ENCODE data around the gene GLTP. TPM values are rescaled to one million over a fixed set of nuclear protein-coding genes. Genes with fewer than 3 reads are reported as not detected.

Gene GLTP
- total RNA-seq, 1 experiment from 2014 or later, result 25.8 TPM

GRCh38 chr12:109818253-109818652, 62.1 kb downstream of the GLTP start:
- no peaks in the 10 kb centered on the region for H3K36me3 Mint-ChIP-seq
- no peak overlapping the region for H3K27ac Mint-ChIP-seq
- TF ChIP-seq SMAD4 (CRISPR knock-in tag; IDR thresholded peaks at IDR 0.05), result no peak
- TF ChIP-seq, protein P1, sequence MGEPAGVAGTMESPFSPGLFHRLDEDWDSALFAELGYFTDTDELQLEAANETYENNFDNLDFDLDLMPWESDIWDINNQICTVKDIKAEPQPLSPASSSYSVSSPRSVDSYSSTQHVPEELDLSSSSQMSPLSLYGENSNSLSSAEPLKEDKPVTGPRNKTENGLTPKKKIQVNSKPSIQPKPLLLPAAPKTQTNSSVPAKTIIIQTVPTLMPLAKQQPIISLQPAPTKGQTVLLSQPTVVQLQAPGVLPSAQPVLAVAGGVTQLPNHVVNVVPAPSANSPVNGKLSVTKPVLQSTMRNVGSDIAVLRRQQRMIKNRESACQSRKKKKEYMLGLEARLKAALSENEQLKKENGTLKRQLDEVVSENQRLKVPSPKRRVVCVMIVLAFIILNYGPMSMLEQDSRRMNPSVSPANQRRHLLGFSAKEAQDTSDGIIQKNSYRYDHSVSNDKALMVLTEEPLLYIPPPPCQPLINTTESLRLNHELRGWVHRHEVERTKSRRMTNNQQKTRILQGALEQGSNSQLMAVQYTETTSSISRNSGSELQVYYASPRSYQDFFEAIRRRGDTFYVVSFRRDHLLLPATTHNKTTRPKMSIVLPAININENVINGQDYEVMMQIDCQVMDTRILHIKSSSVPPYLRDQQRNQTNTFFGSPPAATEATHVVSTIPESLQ (CRISPR knock-in tag; IDR thresholded peaks at IDR 0.05), result no peak
- TF ChIP-seq CREM (CRISPR knock-in tag; IDR thresholded peaks at IDR 0.05), result no peak
- TF ChIP-seq, protein P2, sequence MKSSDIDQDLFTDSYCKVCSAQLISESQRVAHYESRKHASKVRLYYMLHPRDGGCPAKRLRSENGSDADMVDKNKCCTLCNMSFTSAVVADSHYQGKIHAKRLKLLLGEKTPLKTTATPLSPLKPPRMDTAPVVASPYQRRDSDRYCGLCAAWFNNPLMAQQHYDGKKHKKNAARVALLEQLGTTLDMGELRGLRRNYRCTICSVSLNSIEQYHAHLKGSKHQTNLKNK (CRISPR knock-in tag; IDR thresholded peaks at IDR 0.05), result no peak
- TF ChIP-seq, protein P3, sequence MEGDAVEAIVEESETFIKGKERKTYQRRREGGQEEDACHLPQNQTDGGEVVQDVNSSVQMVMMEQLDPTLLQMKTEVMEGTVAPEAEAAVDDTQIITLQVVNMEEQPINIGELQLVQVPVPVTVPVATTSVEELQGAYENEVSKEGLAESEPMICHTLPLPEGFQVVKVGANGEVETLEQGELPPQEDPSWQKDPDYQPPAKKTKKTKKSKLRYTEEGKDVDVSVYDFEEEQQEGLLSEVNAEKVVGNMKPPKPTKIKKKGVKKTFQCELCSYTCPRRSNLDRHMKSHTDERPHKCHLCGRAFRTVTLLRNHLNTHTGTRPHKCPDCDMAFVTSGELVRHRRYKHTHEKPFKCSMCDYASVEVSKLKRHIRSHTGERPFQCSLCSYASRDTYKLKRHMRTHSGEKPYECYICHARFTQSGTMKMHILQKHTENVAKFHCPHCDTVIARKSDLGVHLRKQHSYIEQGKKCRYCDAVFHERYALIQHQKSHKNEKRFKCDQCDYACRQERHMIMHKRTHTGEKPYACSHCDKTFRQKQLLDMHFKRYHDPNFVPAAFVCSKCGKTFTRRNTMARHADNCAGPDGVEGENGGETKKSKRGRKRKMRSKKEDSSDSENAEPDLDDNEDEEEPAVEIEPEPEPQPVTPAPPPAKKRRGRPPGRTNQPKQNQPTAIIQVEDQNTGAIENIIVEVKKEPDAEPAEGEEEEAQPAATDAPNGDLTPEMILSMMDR (IDR thresholded peaks at IDR 0.05), result no peak
- TF ChIP-seq MXD4 (CRISPR knock-in tag; IDR thresholded peaks at IDR 0.05; ENCODE audit: borderline replicate concordance), result no peak
- TF ChIP-seq HMGXB4 (CRISPR knock-in tag; IDR thresholded peaks at IDR 0.05), result no peak
- TF ChIP-seq E2F4 (CRISPR knock-in tag; IDR thresholded peaks at IDR 0.05; ENCODE audit: borderline replicate concordance, low read depth), result no peak
- TF ChIP-seq JUN (CRISPR knock-in tag; IDR thresholded peaks at IDR 0.05), result no peak
- TF ChIP-seq CREB1 (CRISPR knock-in tag; IDR thresholded peaks at IDR 0.05), result no peak
- TF ChIP-seq NFYB (CRISPR knock-in tag; conservative IDR thresholded peaks at IDR 0.05; ENCODE audit: low read depth), result no peak
- TF ChIP-seq, protein P4, sequence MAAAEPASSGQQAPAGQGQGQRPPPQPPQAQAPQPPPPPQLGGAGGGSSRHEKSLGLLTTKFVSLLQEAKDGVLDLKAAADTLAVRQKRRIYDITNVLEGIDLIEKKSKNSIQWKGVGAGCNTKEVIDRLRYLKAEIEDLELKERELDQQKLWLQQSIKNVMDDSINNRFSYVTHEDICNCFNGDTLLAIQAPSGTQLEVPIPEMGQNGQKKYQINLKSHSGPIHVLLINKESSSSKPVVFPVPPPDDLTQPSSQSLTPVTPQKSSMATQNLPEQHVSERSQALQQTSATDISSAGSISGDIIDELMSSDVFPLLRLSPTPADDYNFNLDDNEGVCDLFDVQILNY (CRISPR knock-in tag; IDR thresholded peaks at IDR 0.05), result no peak
- TF ChIP-seq NFATC4 (CRISPR knock-in tag; IDR thresholded peaks at IDR 0.05), result no peak
- no peak for TF ChIP-seq GABPB1 (CRISPR knock-in tag; IDR thresholded peaks at IDR 0.05)
- TF ChIP-seq ARID4B (CRISPR knock-in tag; IDR thresholded peaks at IDR 0.05; ENCODE audit: borderline replicate concordance), result no peak
- no peak for TF ChIP-seq IRF2 (CRISPR knock-in tag; IDR thresholded peaks at IDR 0.05; ENCODE audit: borderline replicate concordance, low read depth)
- TF ChIP-seq CBFB (CRISPR knock-in tag; IDR thresholded peaks at IDR 0.05; ENCODE audit: low read depth), result no peak
- no peak for TF ChIP-seq ZNF219 (CRISPR knock-in tag; IDR thresholded peaks at IDR 0.05; ENCODE audit: borderline replicate concordance)
- TF ChIP-seq, protein P5, sequence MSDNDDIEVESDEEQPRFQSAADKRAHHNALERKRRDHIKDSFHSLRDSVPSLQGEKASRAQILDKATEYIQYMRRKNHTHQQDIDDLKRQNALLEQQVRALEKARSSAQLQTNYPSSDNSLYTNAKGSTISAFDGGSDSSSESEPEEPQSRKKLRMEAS (CRISPR knock-in tag; IDR thresholded peaks at IDR 0.05), result no peak
- TF ChIP-seq ERG (CRISPR knock-in tag; IDR thresholded peaks at IDR 0.05), result no peak
- POLR2A ChIA-PET, result no interaction called here
- H3K27me3 Mint-ChIP-seq (ENCODE audit: low read depth), result no peaks in the 10 kb centered on the region
- H3K9me3 Mint-ChIP-seq, result no peaks in the 10 kb centered on the region
- ATAC-seq (no peak), DNase-seq (ENCODE audit: low spot score) (no peak)
- no peak overlapping the region for H3K4me3 Mint-ChIP-seq
- H3K4me1 Mint-ChIP-seq, result peaks cover 11% of the 10 kb centered on the region
- CTCF ChIA-PET, result no interaction called here

All from WTC11 (cell line).